ENCODE results near the gene PHTF2. TPM values are rescaled to one million over a fixed set of nuclear protein-coding genes. Genes with fewer than 3 reads are reported as not detected.

The PHTF2 gene
- total and polyA plus RNA-seq, 2 of the 4 experiments (the other 2 are of a cell fraction): 28.3 to 69.9 TPM

GRCh38 chr7:77982926-77983550 lies 184.5 kb downstream of the PHTF2 start:
- DNase-seq (no peak), ATAC-seq (ENCODE audit: low read depth) (no peak)
- no peak overlapping the region for H3K18ac ChIP-seq (ENCODE audit: low read depth, low read length)
- in situ Hi-C loops (cut with MboI; ENCODE audit: low sequenced_read_pairs): no loop called here
- no peaks in the 10 kb centered on the region for H4K20me1 ChIP-seq (ENCODE audit: insufficient read depth, low read length)
- no peak overlapping the region for H2BK120ac ChIP-seq (ENCODE audit: low read depth, low read length)
- H3K4me1 ChIP-seq (ENCODE audit: control insufficient read depth, insufficient read depth, low read length): no peaks in the 10 kb centered on the region
- ChIA-PET CTCF (no interaction called here), POLR2A (ENCODE audit: unreplicated experiment) (no interaction called here)
- intact Hi-C loops (cut with micrococcal nuclease): no loop called here
- H3K27me3 ChIP-seq (ENCODE audit: control insufficient read depth, insufficient read depth, low read length): no peaks in the 10 kb centered on the region
- H4K8ac ChIP-seq (ENCODE audit: low read depth in 2 of 2, low read length in 2 of 2): no peak overlapping the region
- H3K27ac ChIP-seq (ENCODE audit: insufficient read depth, low read length): no peak overlapping the region
- no peaks in the 10 kb centered on the region for H3K79me1 ChIP-seq (ENCODE audit: low read depth in 1 of 2, low read length in 2 of 2)
- no peak overlapping the region for H2BK20ac ChIP-seq (ENCODE audit: low read depth, low read length)
- H3K14ac ChIP-seq (replicated peaks; ENCODE audit: low read depth, low read length): no peak overlapping the region; the same call in 1 of the 2 replicates
- H3K4ac ChIP-seq (ENCODE audit: low read depth, low read length): no peak overlapping the region
- H3K23ac ChIP-seq (ENCODE audit: low read depth, low read length): no peak overlapping the region
- H3K4me2 ChIP-seq (ENCODE audit: low read depth, low read length): no peak overlapping the region
- no peaks in the 10 kb centered on the region for H3K36me3 ChIP-seq (ENCODE audit: control insufficient read depth, insufficient read depth, low read length)
- no TSS peak for BruUV-seq (replicated peaks)
- no peak overlapping the region for H3K9ac ChIP-seq (ENCODE audit: low read depth, low read length)
- WGBS, 2 experiments (ENCODE audit: extremely low coverage in 2 of 2, insufficient read length in 1 of 2): 63% methylated on average over 1 of the region's 5 CpGs; no CpG with 5 or more reads in 1 of the 2 experiments
- no peak overlapping the region for H3K56ac ChIP-seq (ENCODE audit: extremely low read depth, insufficient read depth, low read length)
- no peaks in the 10 kb centered on the region for H3K9me3 ChIP-seq (ENCODE audit: control insufficient read depth, insufficient read depth, low read length)
- H4K91ac ChIP-seq (ENCODE audit: insufficient read depth, low read depth, low read length): no peak overlapping the region
- dilution Hi-C loops (cut with HindIII; ENCODE audit: low sequenced_read_pairs, unreplicated experiment): no loop called here
- no peak overlapping the region for H4K5ac ChIP-seq (ENCODE audit: low read depth, low read length)
- H2BK15ac ChIP-seq (ENCODE audit: low read depth, low read length): no peak overlapping the region
- no peak overlapping the region for H3K4me3 ChIP-seq (ENCODE audit: insufficient read depth, low read depth, low read length)
- H2BK5ac ChIP-seq (ENCODE audit: low read depth, low read length, poor library complexity, severe bottlenecking): no peak overlapping the region
- H2AK9ac ChIP-seq (replicated peaks; ENCODE audit: low read depth, low read length, poor library complexity): no peak overlapping the region
- TF ChIP-seq RAD21 (IDR thresholded peaks at IDR 0.05; ENCODE audit: low read length): no peak
- TF ChIP-seq POLR2A (IDR thresholded peaks at IDR 0.05; ENCODE audit: low read depth, low read length): no peak
- TF ChIP-seq CEBPB (IDR thresholded peaks at IDR 0.05; ENCODE audit: low read depth, low read length): no peak
- TF ChIP-seq MAZ (IDR thresholded peaks at IDR 0.05; ENCODE audit: borderline replicate concordance, low read depth, low read length): no peak
- TF ChIP-seq NFE2L2 (IDR thresholded peaks at IDR 0.05; ENCODE audit: low read depth, low read length): no peak
- TF ChIP-seq MXI1 (IDR thresholded peaks at IDR 0.05; ENCODE audit: borderline replicate concordance, low read depth, low read length): no peak
- no peak for TF ChIP-seq BHLHE40 (IDR thresholded peaks at IDR 0.05; ENCODE audit: low read depth, low read length)
- TF ChIP-seq CHD1 (IDR thresholded peaks at IDR 0.05; ENCODE audit: low read depth, low read length): no peak
- no peak for TF ChIP-seq USF2 (IDR thresholded peaks at IDR 0.05; ENCODE audit: low read depth, low read length)
- TF ChIP-seq RFX5 (IDR thresholded peaks at IDR 0.05; ENCODE audit: low read depth, low read length): no peak
- TF ChIP-seq FOS (IDR thresholded peaks at IDR 0.05; ENCODE audit: low read depth, low read length): no peak
- no peak for TF ChIP-seq CTCF (conservative IDR thresholded peaks at IDR 0.05; ENCODE audit: low read depth, low read length)
- TF ChIP-seq, protein P1, sequence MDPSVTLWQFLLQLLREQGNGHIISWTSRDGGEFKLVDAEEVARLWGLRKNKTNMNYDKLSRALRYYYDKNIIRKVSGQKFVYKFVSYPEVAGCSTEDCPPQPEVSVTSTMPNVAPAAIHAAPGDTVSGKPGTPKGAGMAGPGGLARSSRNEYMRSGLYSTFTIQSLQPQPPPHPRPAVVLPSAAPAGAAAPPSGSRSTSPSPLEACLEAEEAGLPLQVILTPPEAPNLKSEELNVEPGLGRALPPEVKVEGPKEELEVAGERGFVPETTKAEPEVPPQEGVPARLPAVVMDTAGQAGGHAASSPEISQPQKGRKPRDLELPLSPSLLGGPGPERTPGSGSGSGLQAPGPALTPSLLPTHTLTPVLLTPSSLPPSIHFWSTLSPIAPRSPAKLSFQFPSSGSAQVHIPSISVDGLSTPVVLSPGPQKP (IDR thresholded peaks at IDR 0.05; ENCODE audit: borderline replicate concordance, low read depth, low read length): no peak
- no peak for TF ChIP-seq RCOR1 (IDR thresholded peaks at IDR 0.05; ENCODE audit: insufficient replicate concordance, low read length)
- no peak for TF ChIP-seq SMC3 (IDR thresholded peaks at IDR 0.05; ENCODE audit: low read depth, low read length)
- TF ChIP-seq MAFK (IDR thresholded peaks at IDR 0.05; ENCODE audit: low read depth, low read length): no peak
- H2AFZ ChIP-seq (replicated peaks; ENCODE audit: low read length, poor library complexity): no peak overlapping the region
- H2AK5ac ChIP-seq (ENCODE audit: low read depth, low read length): no peak overlapping the region
- H3K9me1 ChIP-seq (ENCODE audit: insufficient read depth, low read length): no peaks in the 10 kb centered on the region

Data from IMR-90 (cell line).